ENCODE measurements around the gene GRM2.

The GRM2 gene

DNA sequence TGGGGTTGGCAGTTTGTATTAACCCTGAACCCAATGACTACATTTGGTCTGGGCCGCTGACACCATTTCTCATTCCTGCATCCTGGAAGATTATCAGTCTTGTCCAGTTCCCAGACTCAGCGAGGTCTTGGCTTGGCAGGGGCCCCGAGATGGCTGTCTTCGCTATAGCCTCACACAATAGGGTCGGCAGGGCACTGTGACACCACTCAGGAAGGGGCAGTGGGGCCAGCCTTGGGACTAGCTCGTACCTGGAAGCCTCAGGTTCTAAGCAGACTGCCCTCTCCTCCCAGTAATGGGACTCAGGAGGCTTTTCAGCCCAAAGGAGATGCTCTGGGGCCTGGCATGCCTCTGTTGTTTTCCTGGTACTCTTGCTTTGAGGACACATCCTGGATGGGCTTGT is 26.7 kb upstream of the GRM2 start:
- in situ Hi-C loops (cut with HindIII; ENCODE audit: low sequenced_read_pairs) = no loop called here

DNA sequence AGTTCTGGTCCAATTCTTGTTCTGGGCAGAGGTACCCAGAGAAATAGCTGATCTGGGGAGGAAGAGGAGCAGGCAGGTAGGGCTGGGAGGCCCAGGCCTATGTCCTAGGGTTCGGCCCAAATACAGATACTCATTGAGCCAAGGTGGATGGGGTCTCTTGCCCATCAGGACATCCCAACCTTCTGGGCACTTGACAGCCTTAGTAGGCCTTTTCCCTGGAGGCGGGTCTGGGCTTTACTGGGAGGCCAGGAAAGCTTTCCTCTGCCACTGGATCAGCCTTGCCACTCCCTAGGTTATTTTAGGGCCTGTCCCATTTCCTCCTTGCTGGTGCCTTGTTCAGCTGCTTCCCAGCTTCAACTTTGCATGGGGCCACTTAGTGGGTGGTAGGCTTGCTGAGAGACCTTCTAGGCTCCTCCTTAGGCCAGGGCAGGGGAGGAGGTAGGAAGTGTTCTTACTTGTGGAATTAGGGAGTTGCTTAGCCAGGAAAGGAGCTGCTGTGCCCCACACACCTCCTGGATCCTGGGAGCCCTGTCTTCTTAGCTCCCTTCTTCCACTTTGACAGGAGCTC is 26.1 kb upstream of the GRM2 start:
- in situ Hi-C loops (cut with HindIII; ENCODE audit: low sequenced_read_pairs) = no loop called here

DNA sequence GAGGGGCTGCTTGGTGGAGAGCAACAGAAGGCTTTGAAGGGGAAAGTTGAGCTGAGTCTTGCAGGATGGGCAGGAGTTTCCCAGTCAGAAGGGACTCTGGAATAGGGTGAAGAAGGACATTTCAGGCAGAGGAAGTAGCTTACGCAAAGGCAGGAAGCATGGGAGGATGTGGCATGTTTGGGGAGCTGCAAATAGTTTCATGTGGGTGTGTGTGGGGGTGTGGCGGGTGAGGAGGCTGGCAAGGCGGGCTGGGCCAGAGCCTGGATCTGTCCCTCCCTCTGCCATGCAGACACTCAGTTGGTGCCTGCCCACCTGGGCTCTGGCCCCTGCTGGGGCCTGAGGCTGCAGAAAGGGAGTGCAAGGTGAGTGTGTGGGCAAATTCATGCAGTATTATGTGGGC is 25.4 kb upstream of the GRM2 start:
- in situ Hi-C loops (cut with HindIII; ENCODE audit: low sequenced_read_pairs) = no loop called here

DNA sequence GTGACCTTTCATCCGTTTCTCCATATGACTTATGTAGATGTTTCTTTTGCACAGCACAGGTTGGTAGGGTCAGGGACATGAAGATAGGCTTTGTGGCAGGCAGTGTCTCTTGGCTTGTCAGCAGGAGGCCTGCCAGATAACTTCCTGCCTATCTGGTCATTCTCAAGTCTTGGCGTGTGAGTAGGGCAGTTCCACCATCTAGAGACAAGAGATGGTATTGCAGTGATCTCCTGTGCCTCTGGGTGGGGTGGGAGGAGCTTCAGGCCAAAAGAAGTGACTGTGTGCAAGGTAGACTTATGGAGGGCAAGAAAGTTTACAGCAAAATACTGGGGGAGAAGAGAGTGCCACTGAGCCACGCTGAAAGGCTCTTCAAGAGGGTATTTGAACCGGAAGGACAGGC is 24.8 kb upstream of the GRM2 start:
- in situ Hi-C loops (cut with HindIII; ENCODE audit: low sequenced_read_pairs) = no loop called here

DNA sequence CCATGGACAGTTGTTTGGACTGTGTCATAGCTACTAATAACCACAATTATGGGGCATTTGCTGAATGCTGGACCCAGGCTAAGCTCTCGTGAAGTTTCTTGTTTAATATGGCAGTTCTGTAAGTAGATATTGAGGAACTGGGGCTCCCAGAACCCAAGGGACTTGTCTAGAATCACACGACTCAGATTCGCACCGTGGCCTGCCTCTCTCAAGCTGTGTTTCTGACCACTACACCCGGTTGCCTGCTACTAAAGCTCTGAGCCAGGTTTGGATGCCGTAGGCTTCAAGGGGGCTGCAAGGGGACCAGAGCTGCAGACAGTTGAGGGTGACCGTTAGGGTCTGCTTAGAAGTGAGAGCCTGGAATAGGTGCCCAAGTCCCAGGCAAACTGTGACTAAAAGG is 24.3 kb upstream of the GRM2 start:
- in situ Hi-C loops (cut with HindIII; ENCODE audit: low sequenced_read_pairs) = no loop called here

DNA sequence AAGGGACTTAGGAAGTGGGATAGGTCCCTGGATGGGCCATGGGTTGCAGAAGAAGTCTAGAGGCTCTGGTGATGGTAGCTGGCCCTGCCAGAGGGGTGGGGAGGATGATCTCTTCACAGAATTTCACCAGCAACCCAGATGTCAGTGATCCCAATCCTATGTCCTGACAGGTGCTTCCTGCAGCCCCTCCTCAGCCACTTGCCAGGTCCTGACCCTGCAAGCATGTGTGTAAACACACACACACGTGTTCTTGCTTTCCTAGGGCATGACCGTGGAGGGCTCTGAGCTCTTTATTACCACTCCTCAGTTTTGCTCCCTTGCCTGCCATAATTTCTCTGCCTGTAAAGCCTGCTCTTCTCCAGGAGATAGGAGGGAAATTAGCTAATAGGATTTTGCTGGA is 23.3 kb upstream of the GRM2 start:
- in situ Hi-C loops (cut with HindIII; ENCODE audit: low sequenced_read_pairs) = no loop called here

DNA sequence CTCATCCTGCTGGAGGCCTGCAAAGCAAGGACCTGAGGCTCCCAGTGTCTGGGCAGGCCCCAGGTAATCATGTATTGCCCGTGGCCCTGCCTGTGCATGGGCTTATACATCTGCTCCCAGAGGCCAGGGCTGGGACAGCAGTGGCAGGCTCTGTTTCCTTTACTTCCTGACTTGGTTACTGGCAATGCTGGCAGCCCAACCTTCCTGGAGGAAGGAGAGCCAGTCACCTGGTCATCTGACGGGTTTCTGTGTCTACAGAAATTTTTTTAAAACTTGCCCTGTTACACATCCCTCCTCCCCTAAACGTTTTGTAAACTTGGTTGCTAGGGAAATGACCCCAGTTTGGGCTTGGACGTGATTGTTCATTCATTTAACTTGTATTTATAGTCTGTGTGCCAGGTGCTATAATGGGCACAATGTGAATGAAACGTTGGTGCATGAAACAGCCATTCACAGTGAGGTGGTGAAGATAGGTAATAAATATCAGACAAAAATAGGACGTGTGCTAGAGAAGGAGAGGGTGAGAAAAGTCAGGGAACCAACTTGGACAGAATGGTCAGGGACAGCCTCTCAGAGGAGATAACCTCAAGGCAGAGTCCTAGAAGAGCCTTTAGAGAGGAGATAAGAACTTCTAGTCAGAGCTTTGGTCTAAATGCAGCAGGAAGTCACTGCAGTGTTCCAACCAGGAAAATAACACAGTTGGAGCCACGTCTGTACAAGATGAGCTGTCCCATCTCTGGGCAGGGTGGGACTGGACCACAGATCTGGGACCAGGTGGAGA is 21.7 kb upstream of the GRM2 start:
- in situ Hi-C loops (cut with HindIII; ENCODE audit: low sequenced_read_pairs) = no loop called here

DNA sequence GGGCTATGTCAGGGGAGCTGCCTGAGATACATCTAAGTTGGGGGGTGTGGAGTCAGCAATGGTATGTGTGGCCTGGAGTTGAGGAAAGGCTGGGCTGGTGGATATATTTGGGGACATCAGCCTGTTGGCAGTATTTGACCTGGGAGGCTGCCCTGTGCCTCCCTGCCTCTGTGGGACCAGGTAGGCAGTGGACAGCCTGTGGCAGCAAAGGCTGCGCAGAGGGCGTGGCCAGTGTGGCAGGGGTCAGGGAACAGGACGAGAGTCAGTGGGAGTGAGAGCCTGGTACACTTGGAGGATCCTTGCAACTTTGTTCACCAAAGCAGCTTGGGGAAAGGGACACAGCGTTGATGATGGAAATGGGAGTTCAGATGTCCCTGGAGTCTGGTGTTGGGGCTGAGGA is 20.8 kb upstream of the GRM2 start:
- in situ Hi-C loops (cut with HindIII; ENCODE audit: low sequenced_read_pairs) = no loop called here

DNA sequence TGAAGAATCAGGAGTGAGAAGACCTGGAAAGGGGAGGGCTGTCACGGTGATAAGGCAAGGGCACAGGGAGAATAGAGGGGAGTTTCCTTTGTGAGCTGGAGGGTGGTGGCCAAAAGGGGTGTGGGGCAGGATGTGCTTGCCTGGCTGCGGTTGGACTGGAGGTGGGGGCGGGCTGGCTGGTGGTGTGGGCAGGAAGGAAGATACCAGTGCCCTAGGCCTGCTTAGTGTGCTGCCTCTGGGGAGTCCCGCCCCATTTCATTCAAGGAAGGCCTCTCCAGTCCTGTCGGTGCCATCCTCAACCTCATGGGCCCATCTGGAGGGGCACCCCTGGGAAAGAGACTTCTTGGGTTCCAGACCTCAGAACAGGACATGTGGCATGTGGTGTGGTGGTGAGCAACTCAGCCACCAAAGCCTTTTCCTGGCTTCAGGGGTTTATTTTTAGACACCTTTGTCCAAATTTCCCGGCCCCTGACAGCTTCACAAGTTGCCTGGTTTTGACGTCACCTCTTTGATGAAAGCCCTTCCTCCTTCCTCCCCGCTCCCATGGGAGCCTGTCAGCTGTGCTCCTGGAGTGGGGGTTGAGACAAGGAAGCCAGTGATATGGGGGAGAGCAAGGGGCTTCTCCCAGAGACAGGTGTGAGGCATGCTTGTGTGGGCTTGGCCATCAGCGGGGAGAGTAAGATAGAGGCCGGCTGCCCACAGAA is 20.2 kb upstream of the GRM2 start:
- in situ Hi-C loops (cut with HindIII; ENCODE audit: low sequenced_read_pairs) = no loop called here

DNA sequence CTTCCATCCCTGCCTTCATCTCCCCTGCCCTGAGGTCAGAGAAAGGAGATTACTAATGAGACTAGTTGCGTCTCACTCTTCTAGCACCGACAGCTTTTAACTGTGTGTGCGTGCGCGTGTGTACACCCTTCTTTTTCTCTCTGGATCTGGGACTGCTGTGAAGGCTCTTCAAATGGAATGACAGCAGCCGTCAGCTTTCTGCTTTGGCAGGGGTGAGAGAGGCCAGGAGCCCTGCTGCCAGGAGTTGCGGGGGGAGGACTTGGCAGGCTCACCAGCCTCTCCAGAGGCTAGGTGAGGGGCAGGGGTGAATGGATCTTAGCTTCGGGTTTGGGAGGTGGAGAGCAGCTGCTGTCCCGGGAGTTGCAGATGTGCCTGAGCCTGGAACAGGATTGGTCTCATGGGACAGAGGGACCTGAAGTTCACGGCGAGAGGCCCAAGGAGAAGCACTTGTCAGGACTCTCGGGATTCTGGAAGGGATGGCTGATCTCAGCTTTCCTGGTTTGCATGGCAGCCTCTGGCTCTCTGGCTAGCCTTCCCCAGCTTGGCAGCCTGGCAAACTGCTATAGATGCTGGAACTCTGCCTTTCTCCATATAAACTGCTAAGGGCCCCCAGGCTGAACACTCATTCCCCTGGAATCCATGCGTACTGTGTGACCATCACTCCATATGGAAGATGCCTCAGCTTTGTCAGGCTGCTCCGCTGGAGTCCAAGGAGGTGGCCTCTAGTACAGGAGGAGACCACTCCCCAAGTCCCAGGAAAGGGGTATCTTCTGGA is 19.2 kb upstream of the GRM2 start:
- in situ Hi-C loops (cut with HindIII; ENCODE audit: low sequenced_read_pairs) = no loop called here

DNA sequence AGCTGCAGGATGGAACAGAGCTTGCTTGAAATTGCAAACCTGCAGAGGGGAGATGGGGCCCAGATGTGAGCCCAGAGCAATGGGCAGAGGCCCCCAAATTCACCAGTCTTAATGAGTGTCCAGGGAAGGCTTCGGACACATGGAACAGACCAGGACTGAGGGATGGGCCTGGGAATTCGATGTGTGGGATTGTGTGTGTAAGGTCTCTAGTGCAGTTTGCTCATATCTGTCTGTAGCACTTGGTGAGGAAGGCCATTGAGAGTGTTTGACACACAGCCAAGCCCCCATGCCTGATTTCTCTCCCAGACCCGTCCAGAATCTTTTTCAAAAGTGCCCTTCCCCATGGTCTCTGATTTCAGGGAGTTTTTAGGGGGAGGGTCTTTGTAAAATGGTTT is 18.7 kb upstream of the GRM2 start:
- in situ Hi-C loops (cut with HindIII; ENCODE audit: low sequenced_read_pairs) = no loop called here

DNA sequence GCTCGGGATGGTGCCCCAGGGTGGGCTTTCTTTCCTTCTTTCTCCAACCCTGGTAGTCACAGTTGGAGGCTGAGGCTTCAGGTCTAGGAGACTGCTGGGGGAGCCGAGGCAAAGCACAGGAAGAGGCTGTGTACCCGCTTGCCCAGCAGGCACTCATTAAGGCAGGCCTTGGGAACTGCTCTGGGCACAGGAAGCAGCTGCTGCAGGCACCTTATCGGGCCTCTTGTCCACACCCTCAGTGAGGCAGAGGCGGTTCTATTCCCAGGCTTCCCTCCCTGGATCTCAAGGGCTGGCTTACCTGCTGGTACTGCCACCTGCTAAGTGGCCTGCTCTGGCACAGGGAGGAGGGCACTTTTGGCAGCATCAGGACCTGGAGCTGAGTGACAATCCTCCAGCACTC is 15.8 kb upstream of the GRM2 start:
- in situ Hi-C loops (cut with HindIII; ENCODE audit: low sequenced_read_pairs) = no loop called here

DNA sequence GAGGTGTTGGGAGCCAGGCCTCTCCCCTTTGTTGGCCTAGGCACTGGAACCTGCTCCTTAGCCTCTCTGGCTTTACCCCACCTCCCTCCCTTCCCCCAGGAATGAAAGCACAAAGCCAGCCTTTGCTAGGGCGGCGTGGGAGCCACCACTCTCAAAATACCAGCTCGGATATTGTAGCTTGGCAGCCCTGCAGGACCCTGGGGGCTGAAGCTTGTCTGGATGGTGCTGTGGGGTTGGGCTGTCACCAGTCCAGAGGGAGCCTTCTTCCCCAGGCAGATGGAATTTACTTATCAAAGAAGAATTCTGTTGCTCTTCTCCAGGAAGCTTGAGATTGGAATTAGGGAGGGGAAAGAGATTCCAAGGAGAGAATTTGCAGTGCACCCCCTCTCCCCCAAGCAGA is 14.9 kb upstream of the GRM2 start:
- in situ Hi-C loops (cut with HindIII; ENCODE audit: low sequenced_read_pairs) = no loop called here

DNA sequence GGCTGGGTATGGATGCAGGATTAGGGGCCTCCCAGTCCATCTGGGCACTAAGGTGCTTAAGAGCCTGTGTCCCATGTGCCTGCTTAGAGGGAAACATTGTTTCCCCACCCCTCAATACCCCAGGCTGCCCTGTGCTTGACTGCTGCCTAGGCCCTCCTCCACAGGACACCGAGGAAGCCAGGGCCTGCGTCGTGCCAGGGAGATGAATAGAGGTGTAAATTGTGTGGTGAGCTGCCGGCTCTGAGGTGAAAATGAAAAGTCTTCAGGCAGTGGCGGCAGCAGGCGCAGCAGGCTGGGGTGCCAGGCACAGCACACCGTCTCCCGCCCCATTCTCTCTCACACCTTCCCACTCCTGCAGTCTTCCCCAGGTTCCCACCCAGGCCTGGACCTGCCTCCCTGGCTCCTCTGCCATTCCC is 13.9 kb upstream of the GRM2 start:
- in situ Hi-C loops (cut with HindIII; ENCODE audit: low sequenced_read_pairs) = no loop called here

DNA sequence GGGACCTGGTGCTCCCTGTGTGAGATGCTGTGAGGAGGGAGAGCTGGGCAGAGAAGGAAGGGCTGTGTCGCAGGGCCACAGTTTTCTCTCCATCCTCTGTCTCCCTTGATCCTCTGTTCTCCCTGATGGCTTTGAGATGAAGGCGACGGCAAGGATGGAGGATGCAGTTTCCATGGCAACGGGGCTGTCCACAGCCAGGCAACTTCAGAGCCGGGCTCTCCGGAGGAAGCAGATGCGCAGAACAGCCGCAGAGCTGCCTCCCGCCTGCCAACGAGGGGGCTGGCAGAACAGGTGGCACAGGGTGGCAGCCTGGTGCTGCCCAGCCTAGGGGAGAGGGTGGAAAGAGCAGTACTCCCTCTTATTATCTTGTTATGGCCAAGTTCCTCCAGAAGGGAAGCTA is 9.9 kb upstream of the GRM2 start:
- in situ Hi-C loops (cut with HindIII; ENCODE audit: low sequenced_read_pairs) = no loop called here

DNA sequence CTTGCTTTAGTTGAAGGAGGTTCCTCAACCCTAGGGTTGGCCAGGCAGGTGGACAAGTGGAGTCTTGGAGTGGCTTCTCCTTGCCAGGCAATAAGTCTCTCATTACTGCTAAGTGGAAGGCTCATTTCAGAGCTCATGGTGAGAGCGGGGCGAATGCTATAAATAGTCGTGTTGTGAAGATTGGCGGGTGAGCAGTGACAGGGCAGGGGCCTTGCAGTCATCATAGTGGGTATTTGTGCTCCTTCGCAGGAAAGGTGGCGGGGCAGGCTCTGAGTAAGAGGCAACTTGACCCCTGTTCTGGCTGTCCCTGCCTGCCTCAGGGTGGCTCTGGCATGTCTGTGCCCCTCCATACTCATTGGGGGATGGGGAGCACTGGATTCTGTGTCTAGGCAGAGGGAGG is 8.7 kb upstream of the GRM2 start:
- in situ Hi-C loops (cut with HindIII; ENCODE audit: low sequenced_read_pairs) = no loop called here

DNA sequence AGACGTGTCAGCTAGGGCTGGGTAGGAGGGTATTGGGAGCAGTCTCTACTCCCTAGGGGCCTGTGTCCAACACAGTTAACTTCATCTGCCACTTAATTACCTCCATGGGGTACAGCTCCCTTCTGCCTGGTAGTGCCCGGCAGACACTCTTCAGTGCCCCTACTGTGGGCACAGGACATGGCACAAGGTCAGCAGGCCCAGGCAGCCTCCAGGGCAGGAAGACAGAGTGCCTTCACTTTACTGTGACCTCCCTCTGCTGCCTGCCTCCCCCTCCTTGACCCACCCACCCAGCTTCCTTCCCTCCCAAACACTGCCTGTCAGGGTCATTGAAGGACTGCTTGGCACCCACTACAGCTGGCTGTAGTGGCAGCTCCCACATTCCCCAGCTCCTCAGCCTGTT is 6.5 kb upstream of the GRM2 start:
- in situ Hi-C loops (cut with HindIII; ENCODE audit: low sequenced_read_pairs) = no loop called here

DNA sequence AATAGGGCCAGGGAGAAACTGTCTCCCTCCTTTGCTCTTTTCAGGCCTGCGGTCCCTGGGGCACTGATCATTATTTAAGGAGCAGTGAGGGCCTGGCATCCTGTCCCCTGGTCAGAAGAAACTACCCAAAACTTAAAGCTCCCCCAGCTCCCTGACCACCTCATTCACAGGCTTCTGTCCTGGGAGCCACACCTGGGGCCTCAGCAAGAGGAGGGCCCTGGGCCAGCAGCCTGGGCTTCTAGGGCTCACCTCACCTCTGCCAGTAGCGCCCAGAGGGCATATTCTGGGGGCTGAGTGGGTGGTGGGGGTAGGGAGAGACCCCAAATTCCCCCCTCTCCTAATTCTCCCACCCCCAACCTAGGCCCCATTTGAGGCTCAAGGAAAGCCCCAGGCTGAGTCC is 4.7 kb upstream of the GRM2 start:
- in situ Hi-C loops (cut with HindIII; ENCODE audit: low sequenced_read_pairs) = no loop called here

DNA sequence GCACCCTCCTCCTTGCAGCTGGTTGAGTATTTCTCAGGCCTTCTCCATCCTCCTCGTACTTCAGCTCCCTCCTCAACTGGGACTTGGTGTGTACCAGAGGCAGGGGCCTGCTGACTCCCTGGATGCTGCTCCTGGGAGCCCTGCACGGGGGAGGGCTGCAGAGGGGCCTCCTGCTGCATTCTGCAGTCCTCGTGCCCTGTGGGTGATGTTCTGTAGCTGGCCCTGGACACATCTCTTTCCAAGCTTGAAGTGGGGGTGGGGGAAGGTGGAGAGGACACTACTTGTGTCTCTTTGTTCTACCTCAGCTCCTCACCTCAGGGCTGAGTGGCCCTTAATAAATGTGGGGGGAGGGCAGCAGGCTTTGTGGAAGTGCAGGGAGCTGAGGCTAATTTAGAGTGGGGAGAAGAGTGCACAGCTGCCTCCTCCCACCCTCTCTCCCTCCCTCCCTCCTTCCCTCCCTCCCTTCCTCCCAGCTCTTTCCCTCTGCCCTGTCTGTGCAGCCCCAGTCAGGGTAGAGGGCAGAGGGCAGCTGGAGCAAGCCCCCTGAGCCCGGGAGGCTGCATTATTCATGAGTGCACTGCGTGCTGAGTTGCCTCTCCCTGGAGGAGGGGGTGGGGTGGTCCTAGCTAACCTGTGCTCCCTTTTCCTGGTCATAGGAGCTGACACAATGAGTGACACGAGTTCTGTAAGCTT is 3.7 kb upstream of the GRM2 start:
- in situ Hi-C loops (cut with HindIII; ENCODE audit: low sequenced_read_pairs) = no loop called here

DNA sequence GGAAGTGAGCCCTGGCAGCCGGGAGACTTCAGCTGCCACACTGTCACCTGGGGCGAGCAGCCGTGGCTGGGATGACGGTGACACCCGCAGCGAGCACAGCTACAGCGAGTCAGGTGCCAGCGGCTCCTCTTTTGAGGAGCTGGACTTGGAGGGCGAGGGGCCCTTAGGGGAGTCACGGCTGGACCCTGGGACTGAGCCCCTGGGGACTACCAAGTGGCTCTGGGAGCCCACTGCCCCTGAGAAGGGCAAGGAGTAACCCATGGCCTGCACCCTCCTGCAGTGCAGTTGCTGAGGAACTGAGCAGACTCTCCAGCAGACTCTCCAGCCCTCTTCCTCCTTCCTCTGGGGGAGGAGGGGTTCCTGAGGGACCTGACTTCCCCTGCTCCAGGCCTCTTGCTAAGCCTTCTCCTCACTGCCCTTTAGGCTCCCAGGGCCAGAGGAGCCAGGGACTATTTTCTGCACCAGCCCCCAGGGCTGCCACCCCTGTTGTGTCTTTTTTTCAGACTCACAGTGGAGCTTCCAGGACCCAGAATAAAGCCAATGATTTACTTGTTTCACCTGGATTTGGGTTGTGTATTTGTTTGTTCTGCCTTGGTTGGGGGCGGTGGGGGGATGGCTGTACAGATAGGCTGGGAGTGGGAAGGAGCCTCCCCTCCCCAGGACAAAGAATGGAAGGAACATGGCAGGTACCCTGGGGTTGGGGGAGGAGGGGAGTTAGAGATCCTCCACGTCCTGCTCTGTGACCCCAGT is 2.9 kb upstream of the GRM2 start:
- in situ Hi-C loops (cut with HindIII; ENCODE audit: low sequenced_read_pairs) = no loop called here
